ENCODE data around the gene DENND11. TPM values are rescaled to one million over a fixed set of nuclear protein-coding genes. Genes with fewer than 3 reads are reported as not detected.

The DENND11 gene
- total and polyA plus RNA-seq, 10 donors, result 7.6 to 68.4 (median 48.8) TPM

GRCh38 chr7:141704112-141704511 lies 2.1 kb upstream of the DENND11 start:
- 84 to 94% (median 90%) methylated on average over 3 of the region's 3 CpGs for WGBS, 5 donors
- TF ChIP-seq CTCF (IDR thresholded peaks at IDR 0.05 in 8 of 11, conservative IDR thresholded peaks at IDR 0.05 in 3 of 11) (no peak), POLR2A (IDR thresholded peaks at IDR 0.05) (no peak), POLR2AphosphoS5 (IDR thresholded peaks at IDR 0.05) (no peak)
- Histone ChIP-seq H3K27me3 (replicated peaks in 1 of 7) (no peaks in the 10 kb centered on the region), H3K4me3 (no peak overlapping the region), H3K27ac (no peak overlapping the region), H3K4me1 (peaks cover 16 to 32% (median 27%) of the 10 kb centered on the region in 6 donors), H3K36me3 (no peaks in the 10 kb centered on the region), H3K9me3 (no peaks in the 10 kb centered on the region)
- intact Hi-C loops (cut with DNase I; ENCODE audit: low total_unique reads), result no loop called here
- no peak for DNase-seq

- DNase-seq, result no peak
Observed at GRCh38 chr7:141702892-141703291, 926 bp upstream of the DENND11 start.

GRCh38 chr7:141701489-141702046 lies 398 bp downstream of the DENND11 start:
- Histone ChIP-seq H3K27ac (peak overlapping the region; percentile 75 to 96 (median 92)), H3K36me3 (no peaks in the 10 kb centered on the region), H3K4me3 (peak overlapping the region; percentile 62 to 94 (median 84)), H3K4me1 (peaks cover 27 to 57% (median 52%) of the 10 kb centered on the region in 6 donors), H3K9me3 (no peaks in the 10 kb centered on the region), H3K27me3 (replicated peaks in 1 of 7) (no peaks in the 10 kb centered on the region)
- no peak for TF ChIP-seq CTCF (IDR thresholded peaks at IDR 0.05 in 8 of 11, conservative IDR thresholded peaks at IDR 0.05 in 3 of 11)
- TF ChIP-seq POLR2AphosphoS5 (IDR thresholded peaks at IDR 0.05), result peak; percentile 72 to 80 (median 77)
- TF ChIP-seq POLR2A (IDR thresholded peaks at IDR 0.05), result peak in 1 of 3 donors; percentile 35
- WGBS, 5 donors, result 0 to 1% (median 1%) methylated on average over 18 to 59 of the region's 59 CpGs
- DNase-seq, result peak; percentile 93
- intact Hi-C loops (cut with DNase I; ENCODE audit: low total_unique reads), result no loop called here

More at GRCh38 chr7:141702892-141703291, 926 bp upstream of the DENND11 start:
- Histone ChIP-seq H3K9me3 (no peaks in the 10 kb centered on the region), H3K27me3 (replicated peaks in 1 of 7) (no peaks in the 10 kb centered on the region), H3K4me3 (peak overlapping the region in 3 of 8 donors; percentile 89 to 94 (median 91)), H3K36me3 (no peaks in the 10 kb centered on the region), H3K27ac (no peak overlapping the region), H3K4me1 (peaks cover 22 to 44% (median 40%) of the 10 kb centered on the region in 6 donors)
- 83 to 94% (median 89%) methylated on average over 4 of the region's 4 CpGs for WGBS, 5 donors
- intact Hi-C loops (cut with DNase I; ENCODE audit: low total_unique reads), result no loop called here
- no peak for TF ChIP-seq CTCF (IDR thresholded peaks at IDR 0.05 in 8 of 11, conservative IDR thresholded peaks at IDR 0.05 in 3 of 11)
- no peak for TF ChIP-seq POLR2AphosphoS5 (IDR thresholded peaks at IDR 0.05)
- no peak for TF ChIP-seq POLR2A (IDR thresholded peaks at IDR 0.05)

GRCh38 chr7:141700848-141701371 lies 1.1 kb downstream of the DENND11 start:
- no peak for TF ChIP-seq POLR2AphosphoS5 (IDR thresholded peaks at IDR 0.05)
- no peak for TF ChIP-seq CTCF (IDR thresholded peaks at IDR 0.05 in 8 of 11, conservative IDR thresholded peaks at IDR 0.05 in 3 of 11)
- TF ChIP-seq POLR2A (IDR thresholded peaks at IDR 0.05), result no peak
- 7 to 11% (median 10%) methylated on average over 17 to 20 of the region's 20 CpGs for WGBS, 5 donors
- Histone ChIP-seq H3K36me3 (no peaks in the 10 kb centered on the region), H3K4me1 (peaks cover 29 to 64% (median 58%) of the 10 kb centered on the region in 6 donors), H3K4me3 (peak overlapping the region; percentile 62 to 94 (median 84)), H3K27ac (peak overlapping the region; percentile 75 to 96 (median 92)), H3K27me3 (replicated peaks in 1 of 7) (no peaks in the 10 kb centered on the region), H3K9me3 (no peaks in the 10 kb centered on the region)
- intact Hi-C loops (cut with DNase I; ENCODE audit: low total_unique reads), result no loop called here
- DNase-seq, result peak; percentile 81

Measured in spleen (tissue), 11 donors.